Effector CD4-positive, alpha-beta T cell (primary cell): ENCODE data around the gene IQCN.

Source experiments
- DNase-seq: peaks from one replicate; pipeline ENCODE4 v3.0.0-alpha.2; 2020
- total RNA-seq: gene quantifications from one replicate; lab custom pipeline; 2026; lab: John Stamatoyannopoulos, UW

The IQCN gene, protein sequence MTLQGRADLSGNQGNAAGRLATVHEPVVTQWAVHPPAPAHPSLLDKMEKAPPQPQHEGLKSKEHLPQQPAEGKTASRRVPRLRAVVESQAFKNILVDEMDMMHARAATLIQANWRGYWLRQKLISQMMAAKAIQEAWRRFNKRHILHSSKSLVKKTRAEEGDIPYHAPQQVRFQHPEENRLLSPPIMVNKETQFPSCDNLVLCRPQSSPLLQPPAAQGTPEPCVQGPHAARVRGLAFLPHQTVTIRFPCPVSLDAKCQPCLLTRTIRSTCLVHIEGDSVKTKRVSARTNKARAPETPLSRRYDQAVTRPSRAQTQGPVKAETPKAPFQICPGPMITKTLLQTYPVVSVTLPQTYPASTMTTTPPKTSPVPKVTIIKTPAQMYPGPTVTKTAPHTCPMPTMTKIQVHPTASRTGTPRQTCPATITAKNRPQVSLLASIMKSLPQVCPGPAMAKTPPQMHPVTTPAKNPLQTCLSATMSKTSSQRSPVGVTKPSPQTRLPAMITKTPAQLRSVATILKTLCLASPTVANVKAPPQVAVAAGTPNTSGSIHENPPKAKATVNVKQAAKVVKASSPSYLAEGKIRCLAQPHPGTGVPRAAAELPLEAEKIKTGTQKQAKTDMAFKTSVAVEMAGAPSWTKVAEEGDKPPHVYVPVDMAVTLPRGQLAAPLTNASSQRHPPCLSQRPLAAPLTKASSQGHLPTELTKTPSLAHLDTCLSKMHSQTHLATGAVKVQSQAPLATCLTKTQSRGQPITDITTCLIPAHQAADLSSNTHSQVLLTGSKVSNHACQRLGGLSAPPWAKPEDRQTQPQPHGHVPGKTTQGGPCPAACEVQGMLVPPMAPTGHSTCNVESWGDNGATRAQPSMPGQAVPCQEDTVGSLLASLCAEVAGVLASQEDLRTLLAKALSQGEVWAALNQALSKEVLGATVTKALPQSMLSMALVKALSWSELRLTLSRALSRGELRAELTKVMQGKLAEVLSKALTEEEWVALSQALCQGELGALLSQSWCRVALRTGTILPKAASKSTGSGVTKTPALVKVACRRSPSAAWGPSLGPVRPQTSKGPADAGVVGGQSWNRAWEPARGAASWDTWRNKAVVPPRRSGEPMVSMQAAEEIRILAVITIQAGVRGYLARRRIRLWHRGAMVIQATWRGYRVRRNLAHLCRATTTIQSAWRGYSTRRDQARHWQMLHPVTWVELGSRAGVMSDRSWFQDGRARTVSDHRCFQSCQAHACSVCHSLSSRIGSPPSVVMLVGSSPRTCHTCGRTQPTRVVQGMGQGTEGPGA (N-terminal part only)
- total RNA-seq = 60.4 reads per million, percentile 72 among the genes with 10 or more reads in this experiment

DNA sequence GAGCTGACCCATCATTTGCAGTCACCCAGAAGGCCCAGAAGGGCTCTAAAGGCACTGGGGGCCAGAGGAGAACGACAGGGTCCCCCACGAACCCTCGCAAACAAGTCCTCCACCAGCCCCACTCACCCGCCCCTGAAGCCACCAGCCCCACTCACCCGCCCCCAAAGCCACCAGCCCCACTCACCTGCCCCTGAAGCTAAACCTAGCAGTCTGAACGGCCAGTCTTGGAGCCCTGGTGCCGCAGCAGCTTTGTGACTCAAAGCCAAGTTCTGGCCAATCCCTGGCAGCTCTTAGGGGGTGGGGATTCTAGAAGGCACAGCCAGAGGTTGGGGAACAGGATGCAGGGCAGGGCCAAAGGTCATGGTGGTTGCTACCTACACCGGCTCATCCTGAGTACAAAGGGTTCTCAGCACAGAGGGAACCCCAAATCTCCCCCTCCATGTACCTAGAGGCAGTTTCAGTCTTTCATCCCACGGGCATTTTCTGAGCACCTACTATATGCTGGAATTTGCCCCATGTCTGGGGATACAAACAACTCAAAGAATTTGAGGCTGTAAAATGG is at the start of gene IQCN:
Gene IQCN, minus strand, starts transcription at position 234 of the 562 bp plus-strand sequence. CDS start 4,974 bp downstream, outside the sequence.
- DNase-seq = no peak

- DNase-seq = peak; percentile 99
Observed at GRCh38 chr19:18322759-18323460, 48.7 kb upstream of the IQCN start, which contains the start of gene LSM4. Gene LSM4, minus strand, starts transcription at chr19:18323076. Its CDS starts 56 bp downstream, at chr19:18323020.

DNA sequence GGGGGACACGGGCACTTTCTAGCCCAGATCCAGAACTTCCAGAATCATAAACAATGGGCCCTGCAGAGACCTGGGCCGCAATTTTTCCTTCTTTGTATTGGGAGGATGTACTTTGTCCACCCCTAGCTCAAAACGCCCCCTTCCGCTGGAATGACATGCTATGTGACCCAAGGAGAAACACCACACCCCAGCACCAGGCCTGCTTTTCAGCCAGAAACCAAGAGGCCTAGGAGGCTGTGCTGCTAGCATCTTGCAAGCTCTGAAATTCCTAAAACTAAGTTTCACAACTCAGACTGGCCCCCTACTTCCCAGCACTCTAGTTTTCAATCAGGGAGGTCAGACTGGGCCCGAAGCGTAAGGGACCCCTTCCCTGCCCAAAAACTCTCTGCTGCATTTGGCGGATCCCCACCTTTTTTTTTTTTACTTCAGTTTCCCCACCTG is 48.1 kb upstream of the IQCN start:
- no peak for DNase-seq

- DNase-seq = no peak
Observed at GRCh38 chr19:18321734-18322102, 47.5 kb upstream of the IQCN start.

GRCh38 chr19:18320865-18321733 is 46.8 kb upstream of the IQCN start:
- no peak for DNase-seq

- DNase-seq = no peak
Observed at GRCh38 chr19:18319591-18320135, 45.4 kb upstream of the IQCN start.

GRCh38 chr19:18317961-18318800 is 43.9 kb upstream of the IQCN start:
- no peak for DNase-seq

GRCh38 chr19:18313398-18313797 is 39.1 kb upstream of the IQCN start:
- DNase-seq = no peak

- DNase-seq = no peak
Observed at GRCh38 chr19:18312092-18312534, 37.9 kb upstream of the IQCN start.

DNA sequence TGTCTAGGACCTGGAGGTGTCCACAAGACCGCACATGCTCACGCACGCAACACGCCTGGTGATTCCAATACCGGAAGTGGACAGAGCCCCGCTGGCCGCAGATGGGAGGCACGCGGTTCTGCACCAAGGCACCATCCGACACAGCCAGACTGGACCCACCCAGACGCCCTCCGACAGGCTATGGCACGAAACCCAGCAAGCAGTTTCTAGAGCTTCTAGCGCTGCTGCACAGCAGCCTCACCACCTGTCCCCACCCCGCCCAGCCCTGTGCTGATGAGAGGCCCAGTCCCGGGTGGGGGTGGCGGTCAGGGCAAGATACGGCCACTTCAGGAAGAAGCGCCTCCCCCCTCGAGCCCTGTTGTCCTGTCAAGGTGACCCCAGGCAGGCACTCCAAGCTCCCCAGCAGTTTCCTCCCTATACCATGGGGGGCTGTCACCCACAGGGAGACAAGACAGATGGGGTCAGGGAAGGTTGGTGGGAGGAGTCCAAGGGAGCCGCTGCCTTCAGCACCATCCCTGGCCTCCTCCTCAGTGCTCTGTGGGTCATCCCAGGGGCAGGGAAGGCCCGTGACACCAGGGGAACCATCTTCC is 37.3 kb upstream of the IQCN start:
- DNase-seq = no peak

DNA sequence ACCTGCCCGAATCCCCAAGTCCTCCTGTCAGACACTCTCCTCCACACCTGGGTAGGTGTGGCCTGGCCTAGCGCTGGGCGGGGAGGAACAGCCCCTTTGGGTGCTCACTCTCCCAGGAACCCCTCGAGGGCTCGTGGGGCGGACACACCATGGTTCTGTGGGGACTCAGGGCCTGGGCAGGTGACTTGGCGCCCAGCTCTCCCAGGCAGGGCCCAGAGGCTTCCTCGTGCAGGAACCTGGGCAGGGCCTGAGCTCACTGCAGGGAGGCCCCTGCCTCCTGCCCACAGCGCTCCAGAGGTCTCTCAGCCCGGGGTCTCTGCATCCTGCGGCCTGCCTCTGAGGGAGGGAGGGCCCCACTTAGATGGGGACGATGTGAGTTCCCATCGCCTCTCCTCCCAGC is 36.7 kb upstream of the IQCN start:
- DNase-seq = no peak

GRCh38 chr19:18310118-18310909 is 36.1 kb upstream of the IQCN start:
- DNase-seq = no peak

- no peak for DNase-seq
Observed at GRCh38 chr19:18309525-18310064, 35.3 kb upstream of the IQCN start.

- DNase-seq = no peak
Observed at GRCh38 chr19:18308948-18309325, 34.7 kb upstream of the IQCN start.

- DNase-seq = no peak
Observed at GRCh38 chr19:18308051-18308947, 34.0 kb upstream of the IQCN start.

- DNase-seq = no peak
Observed at GRCh38 chr19:18307271-18307681, 33.0 kb upstream of the IQCN start.

GRCh38 chr19:18306888-18307260 is 32.6 kb upstream of the IQCN start:
- no peak for DNase-seq
